Activated CD8-positive, alpha-beta memory T cell treated with anti-CD3 and anti-CD28 coated beads, Interleukin-2, amount 50 U/mL, for 1 hour (primary cell): Measurements from ENCODE around the gene RCC1.
"Not testable (repeated sequence)": the region's sequence is repeated elsewhere in the genome, so short reads cannot be mapped to it uniquely, and the experiment has no call there.

ENCODE experiments used
- DNase-seq: peaks from one replicate; pipeline ENCODE4 v3.0.0-alpha.2; 2020; ENCODE audit errors: extremely low read depth

RCC1 gene

GRCh38 chr1:28512058-28512611, 6.3 kb downstream of the RCC1 start:
- no peak for DNase-seq

DNA sequence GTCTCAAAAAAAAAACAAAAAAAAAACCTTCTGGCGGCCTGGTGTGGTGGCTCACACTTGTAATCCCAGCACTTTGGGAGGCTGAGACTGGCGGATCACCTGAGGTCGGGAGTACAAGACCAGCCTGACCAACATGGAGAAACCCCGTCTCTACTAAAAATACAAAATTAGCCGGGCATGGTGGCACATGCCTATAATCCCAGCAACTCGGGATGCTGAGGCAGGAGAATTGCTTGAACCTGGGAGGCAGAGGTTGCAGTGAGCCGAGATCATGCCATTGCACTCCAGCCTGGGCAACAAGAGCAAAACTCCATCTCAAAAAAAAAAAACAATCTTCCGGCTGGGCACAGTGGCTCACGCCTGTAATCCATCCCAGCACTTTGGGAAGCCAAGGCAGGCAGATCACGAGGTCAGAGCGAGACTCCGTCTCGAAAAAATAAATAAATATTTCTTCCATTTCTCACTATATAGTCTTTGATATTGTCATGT, 8.6 kb downstream of the RCC1 start:
- not testable (repeated sequence) for DNase-seq

GRCh38 chr1:28516518-28516956, 10.7 kb downstream of the RCC1 start:
- no peak for DNase-seq

DNA sequence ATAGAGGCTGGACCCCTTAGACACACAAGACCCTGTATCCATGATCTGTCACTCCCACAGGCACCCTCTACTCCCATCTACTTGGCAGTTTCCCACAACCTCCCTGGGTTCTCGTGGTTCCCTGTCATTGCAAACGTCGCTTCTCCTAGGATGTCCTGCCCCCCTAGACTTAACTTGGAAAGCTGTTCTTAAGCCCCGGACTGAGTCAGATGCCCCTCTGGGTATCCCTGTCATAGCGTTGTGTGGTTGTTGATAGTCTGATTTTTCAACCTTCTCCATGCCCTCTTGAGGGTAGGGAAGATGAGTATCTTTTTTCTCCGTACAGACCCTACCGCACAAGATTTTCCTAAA, 11.8 kb downstream of the RCC1 start:
- DNase-seq = no peak

GRCh38 chr1:28518000-28518744, 12.3 kb downstream of the RCC1 start:
- peak; percentile 55 for DNase-seq

DNA sequence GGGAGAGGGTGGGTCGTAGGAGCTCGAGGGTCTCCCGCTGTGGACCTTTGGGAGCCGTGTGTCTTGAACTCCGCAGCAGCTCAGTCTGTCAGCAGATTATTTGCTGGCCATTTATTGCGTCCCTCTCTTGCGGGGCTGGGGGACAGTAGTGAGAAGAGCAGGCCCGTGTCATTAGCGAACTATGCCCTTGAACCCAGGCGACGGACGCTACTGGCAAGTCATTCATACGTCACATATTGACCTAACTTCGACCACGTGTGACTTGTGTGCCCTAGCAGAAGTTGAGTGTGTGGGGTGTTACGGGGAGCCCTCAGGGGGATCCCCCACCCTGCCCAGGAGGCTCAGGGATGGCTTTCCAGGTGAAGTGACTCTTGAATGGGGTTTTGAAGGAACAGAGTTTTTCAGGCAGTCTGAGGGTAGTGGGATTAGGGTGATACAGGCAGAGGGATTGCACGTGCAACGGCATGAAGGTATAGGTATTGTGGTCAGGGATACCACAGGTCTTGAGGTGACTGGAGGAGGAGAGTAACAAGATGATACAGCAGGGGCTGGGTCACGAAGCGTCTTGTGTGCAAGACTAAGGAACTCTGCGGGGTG, 13.0 kb downstream of the RCC1 start:
- no peak for DNase-seq

- DNase-seq = no peak
These were observed 14.3 kb downstream of the RCC1 start for GRCh38 chr1:28519946-28520725.

DNA sequence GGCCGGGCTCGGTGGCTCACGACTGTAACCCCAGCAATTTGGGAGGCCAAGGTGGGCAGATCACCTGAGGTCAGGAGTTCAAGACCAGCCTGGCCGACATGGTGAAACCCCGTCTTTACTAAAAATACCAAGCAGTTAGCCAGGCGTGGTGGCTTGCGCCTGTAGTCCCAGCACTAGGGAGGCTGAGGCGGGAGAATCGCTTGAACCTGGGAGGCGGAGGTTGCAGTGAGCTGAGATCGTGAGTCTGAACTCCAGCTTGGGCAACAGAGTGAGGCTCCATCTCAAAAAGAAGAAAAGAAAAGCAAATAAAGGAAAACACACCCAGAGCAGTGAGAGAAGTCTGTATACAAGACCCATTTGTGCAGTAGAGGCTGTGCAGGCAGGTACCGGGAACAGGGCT, 15.0 kb downstream of the RCC1 start:
- not testable (repeated sequence) for DNase-seq

DNA sequence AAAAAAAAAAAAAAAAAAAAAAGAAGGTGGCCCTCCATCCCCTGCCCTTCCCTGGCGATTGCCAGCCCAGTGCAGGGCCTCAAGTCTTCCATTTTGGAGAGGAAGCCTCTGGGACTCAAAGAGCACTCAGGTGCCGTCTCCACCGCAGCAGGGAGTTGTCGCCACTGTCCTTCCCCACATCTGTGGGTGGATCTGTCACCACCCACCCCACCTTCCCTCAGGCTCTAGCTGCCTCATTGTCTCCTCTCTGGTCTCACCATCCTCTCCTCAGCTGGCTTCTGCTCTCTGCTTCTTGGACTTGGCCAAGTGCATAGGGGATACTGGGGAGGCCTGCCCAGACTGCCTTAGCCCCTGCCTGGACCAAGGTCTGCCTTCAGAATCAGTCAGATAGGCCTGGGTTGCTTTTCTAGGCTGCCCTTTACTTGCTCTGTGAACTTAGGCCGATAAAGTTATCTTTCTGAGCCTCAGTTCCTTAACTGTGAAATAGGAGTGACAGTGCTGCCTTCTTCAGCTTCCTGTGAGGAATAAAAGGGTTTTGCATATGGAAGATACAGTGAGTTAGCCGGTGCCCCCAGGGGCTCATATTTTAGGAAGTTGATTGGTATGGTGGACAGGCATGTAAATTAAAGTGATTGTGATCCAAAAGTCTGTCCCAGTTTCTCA, 15.8 kb downstream of the RCC1 start:
- DNase-seq = no peak

GRCh38 chr1:28522537-28522936, 16.7 kb downstream of the RCC1 start:
- not testable (repeated sequence) for DNase-seq

DNA sequence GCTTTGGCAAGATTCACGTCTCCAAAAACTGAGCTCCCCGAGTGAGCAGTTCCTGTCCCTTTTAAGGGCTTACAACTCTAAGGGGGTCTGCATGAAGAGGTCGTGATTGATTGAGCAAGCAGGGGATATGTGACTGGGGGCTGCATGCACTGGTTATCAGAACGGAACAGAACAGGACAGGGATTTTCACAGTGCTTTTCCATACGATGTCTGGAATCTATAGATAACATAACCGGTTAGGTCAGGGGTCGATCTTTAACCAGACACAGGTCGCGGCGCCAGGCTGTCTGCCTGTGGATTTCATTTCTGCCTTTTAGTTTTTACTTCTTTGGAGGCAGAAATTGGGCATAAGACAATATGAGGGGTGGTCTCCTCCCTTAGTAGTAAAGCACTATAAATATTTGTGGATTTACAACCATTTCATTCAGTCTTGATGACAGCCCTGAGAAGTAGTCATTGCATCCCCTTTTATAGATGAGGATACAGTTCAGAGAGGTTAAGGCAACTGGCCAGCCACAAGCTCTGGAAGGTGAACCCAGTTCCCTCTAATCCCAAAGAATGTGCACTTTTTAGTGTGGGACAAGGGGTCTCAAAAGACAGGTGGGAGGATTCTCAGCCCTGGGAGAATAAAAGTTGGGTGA, 19.3 kb downstream of the RCC1 start:
- not testable (repeated sequence) for DNase-seq

GRCh38 chr1:28526886-28527285, 21.0 kb downstream of the RCC1 start:
- DNase-seq = no peak

DNA sequence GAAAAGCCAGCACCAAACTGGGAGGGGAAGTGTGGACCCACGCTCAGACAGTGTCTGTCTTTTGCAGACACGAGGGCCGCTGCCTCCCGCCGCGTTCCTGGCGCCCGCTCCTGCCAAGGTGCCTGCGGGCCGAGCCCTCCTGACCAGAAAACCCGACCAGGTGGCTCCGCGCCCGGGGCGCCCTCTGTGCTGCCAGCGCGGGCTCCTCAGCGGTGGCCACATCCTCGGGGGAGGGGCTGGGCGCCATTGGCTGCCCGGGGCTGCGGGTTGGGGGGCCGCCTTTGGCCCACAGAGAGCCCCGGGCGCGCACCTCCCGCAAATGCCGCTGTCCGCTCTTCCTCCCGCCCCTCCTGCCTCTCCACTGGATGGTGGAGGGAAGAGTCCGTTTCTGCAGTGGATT, 24.6 kb downstream of the RCC1 start:
- no peak for DNase-seq

GRCh38 chr1:28534671-28535070, 28.8 kb downstream of the RCC1 start:
- no peak for DNase-seq

- no peak for DNase-seq
These were observed 29.3 kb downstream of the RCC1 start for GRCh38 chr1:28535180-28535579.

DNA sequence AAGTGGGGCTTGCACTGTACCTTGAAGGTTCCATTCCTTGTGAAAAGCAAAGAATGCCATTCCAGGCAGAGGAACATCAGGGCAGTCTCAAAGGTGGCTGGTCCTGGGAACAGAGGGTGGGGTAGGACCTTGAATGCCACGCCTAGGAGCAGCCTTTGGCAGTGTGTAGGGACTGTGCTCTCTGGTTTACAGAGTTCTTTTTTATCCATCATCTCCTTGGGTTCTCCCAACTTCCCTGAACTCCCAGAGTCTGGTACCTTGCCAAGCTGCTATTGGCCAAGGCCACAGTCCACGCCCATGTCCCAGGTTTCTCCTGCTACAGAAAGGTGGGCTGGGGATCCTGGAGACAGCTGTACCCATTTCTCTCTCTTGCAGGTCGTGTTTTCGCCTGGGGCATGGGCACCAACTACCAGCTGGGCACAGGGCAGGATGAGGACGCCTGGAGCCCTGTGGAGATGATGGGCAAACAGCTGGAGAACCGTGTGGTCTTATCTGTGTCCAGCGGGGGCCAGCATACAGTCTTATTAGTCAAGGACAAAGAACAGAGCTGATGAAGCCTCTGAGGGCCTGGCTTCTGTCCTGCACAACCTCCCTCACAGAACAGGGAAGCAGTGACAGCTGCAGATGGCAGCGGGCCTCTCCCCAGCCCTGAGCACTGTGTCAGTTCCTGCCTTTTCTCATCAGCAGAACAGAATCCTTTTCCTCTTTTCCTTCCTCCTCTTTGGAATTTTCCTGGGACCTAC, 31.8 kb downstream of the RCC1 start:
- no peak for DNase-seq

- no peak for DNase-seq
These were observed 32.4 kb downstream of the RCC1 start for GRCh38 chr1:28538286-28538685.

DNA sequence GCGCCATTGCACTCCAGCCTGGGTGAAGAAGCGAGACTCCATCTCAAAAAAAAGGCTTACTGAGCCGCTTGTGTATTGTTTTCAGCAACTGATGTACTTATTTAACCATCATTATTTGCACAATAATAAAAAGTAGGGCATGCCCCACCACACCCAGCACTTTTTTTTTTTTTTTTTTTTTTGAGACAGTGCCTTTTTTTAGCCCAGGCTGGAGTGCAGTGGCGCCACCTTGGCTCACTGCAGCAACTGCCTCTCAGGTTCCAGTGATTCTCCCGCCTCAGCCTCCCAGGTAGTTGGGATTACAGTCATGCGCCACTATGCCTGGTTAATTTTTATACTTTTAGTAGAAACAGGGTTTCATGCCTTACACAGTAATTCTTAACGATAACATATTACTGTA, 34.8 kb downstream of the RCC1 start:
- no peak for DNase-seq

DNA sequence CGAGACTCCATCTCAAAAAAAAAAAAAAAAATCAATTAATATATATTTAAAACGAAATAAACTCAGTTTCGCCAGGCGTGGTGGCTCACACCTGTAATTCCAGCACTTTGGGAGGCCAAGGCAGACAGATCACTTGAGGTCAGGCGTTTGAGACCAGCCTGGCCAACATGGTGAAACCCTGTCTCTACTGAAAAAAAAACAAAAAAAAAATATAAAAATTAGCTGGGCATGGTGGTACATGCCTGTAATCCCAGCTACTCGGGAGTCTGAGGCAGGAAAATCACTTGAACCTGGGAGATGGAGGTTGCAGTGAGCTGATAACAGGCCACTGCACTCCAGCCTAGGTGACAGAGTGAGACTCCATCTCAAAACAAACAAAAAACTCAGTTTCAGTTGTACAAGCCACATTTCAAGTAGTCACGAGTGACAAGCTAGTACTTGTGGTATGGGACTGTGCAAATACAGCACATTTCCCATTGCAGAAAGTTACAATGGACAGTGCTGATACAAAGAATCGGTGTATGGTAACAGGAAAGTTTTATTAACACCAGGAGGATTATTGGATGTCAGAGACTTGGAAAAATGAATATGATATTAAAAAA, 35.7 kb downstream of the RCC1 start:
- not testable (repeated sequence) for DNase-seq

- no peak for DNase-seq
These were observed 39.4 kb downstream of the RCC1 start for GRCh38 chr1:28545246-28545628.
